Adrenal gland (tissue), 12 donors: ENCODE data around the gene SPTBN2. TPM values are rescaled to one million over a fixed set of nuclear protein-coding genes. Genes with fewer than 3 reads are reported as not detected.
"Not testable (repeated sequence)": the region's sequence is repeated elsewhere in the genome, so short reads cannot be mapped to it uniquely, and the experiment has no call there.

Experiments
- DNase-seq, 7 donors: peaks; one replicate each; pipeline ENCODE4 v3.0.0-alpha.2; 2019 to 2020
- H3K27ac ChIP-seq, 5 donors: fragments of 200-600 bp; sonication (generic) in 4 of 5; 1 replicate in 3 of 5; 2 replicates in 2 of 5; pipeline versions ENCODE4 v1.5.1 to v1.8.0; 2016 to 2020; ENCODE audit warnings: mild to moderate bottlenecking in 1 of 5
- H3K27me3 ChIP-seq: fragments of 200-600 bp; 2 replicates; pipeline ENCODE4 v1.8.0; 2021
- H3K36me3 ChIP-seq, 2 donors: fragments of 200-600 bp; replicated peaks in 1 of 2; 1 replicate in 1 of 2; 2 replicates in 1 of 2; pipeline versions ENCODE4 v1.5.1 to v1.8.0; 2018 to 2022
- H3K4me1 ChIP-seq, 2 donors: fragments of 200-600 bp; replicated peaks in 1 of 2; 1 replicate in 1 of 2; 2 replicates in 1 of 2; pipeline versions ENCODE4 v1.5.1 to v1.8.0; 2018 to 2021
- H3K4me3 ChIP-seq, 4 donors: fragments of 200-600 bp; sonication (generic) in 3 of 4; one replicate each; pipeline ENCODE4 v1.5.1; 2016 to 2018
- H3K9me3 ChIP-seq, 3 donors: fragments of 200-600 bp; sonication (generic) in 1 of 3; replicated peaks in 1 of 3; 1 replicate in 2 of 3; 2 replicates in 1 of 3; pipeline versions ENCODE4 v1.5.1 to v1.8.0; 2016 to 2021
- CTCF ChIP-seq, 6 experiments: fragments of 450-650 bp in 4 of 6; fragments of 200-600 bp in 2 of 6; sonication (generic) in 1 of 6; IDR thresholded peaks; 1 replicate in 5 of 6; 2 replicates in 1 of 6; pipeline versions ENCODE4 v1.5.1 to v1.8.0; 2016 to 2021; ENCODE audit warnings: antibody characterized with exemption in 6 of 6, mild to moderate bottlenecking in 2 of 6, moderate library complexity in 1 of 6
- POLR2A ChIP-seq, 2 donors: fragments of 450-650 bp; IDR thresholded peaks; one replicate each; pipeline ENCODE4 v1.6.1; 2017; ENCODE audit warnings: antibody characterized with exemption in 2 of 2, mild to moderate bottlenecking in 2 of 2, moderate library complexity in 1 of 2
- WGBS, 4 donors: extraction: QIAGEN DNeasy Blood & Tissue Kit in 2 of 4; methylation state at CpG; one replicate each; pipeline versions ENCODE4 v1.1.5 to v1.1.7; 2013 to 2017; 5-methylcytosine and 5-hydroxymethylcytosine counted together
- intact Hi-C, 2 donors: fragments of 100-400 bp; cut with DNase I; formaldehyde crosslinking; loops; one replicate each; pipeline versions ENCODE4 v1.14.1 to v1.15.0; 2022 to 2023
- polyA plus RNA-seq, 3 donors: library from polyadenylated mRNA; stranded (reverse); fragments of 200-250 nt in 2 of 3; fragments of 350-450 nt in 1 of 3; fragmentation: Illumina TruSeq in 1 of 3; extraction: RNeasy Lipid Tissue Mini Kit (QIAGEN cat#74804) in 1 of 3; gene quantifications; one replicate each; pipeline ENCODE4 v1.2.3, GENCODE V29; 2013 to 2014
- total RNA-seq, 9 donors: library from RNA; depleted of rRNA in 4 of 9; stranded (reverse); fragments of >200 nt in 4 of 9; fragments of 120-200 nt in 1 of 9; fragmentation: NEBNext Ultra II Directional in 1 of 9; extraction: Animal tissue kit (Norgen Biotek cat#: 25700) in 1 of 9; gene quantifications; one replicate each; pipeline versions ENCODE4 v1.1.0 to v1.2.4, GENCODE V29; 2013 to 2023
- donor health status: healthy with polysubstance abuse.
- donor health status: Bipolar disorder and iron deficiency.
- donor health status: DM: yes; HTN: yes; CAD: no.
- donor health status: DM: no; HTN: no; CAD: no.
- donor health status: DM: no; HTN: no; CAD: no.
- donor health status: DM: yes; HTN: yes; CAD: no.

Gene SPTBN2
- total and polyA plus RNA-seq, 12 donors = 7.2 to 81.8 (median 63.2) TPM

GRCh38 chr11:66725114-66725513 is 3.9 kb downstream of the SPTBN2 start:
- 94 to 100% (median 97%) methylated on average over 1 of the region's 1 CpG for WGBS, 4 donors
- no peak overlapping the region for H3K4me3 ChIP-seq
- peak in 1 of 7 donors; percentile 11 for DNase-seq
- no peaks in the 10 kb centered on the region for H3K9me3 ChIP-seq
- no peaks in the 10 kb centered on the region for H3K36me3 ChIP-seq
- no peaks in the 10 kb centered on the region for H3K27me3 ChIP-seq
- intact Hi-C loops = no loop called here
- TF ChIP-seq CTCF (IDR thresholded peaks at IDR 0.05) = no peak
- H3K27ac ChIP-seq = no peak overlapping the region
- H3K4me1 ChIP-seq = peaks cover 29 to 32% of the 10 kb centered on the region in 2 donors

GRCh38 chr11:66724167-66724566 is 4.8 kb downstream of the SPTBN2 start:
- DNase-seq = peak in 1 of 7 donors; percentile 6
- Histone ChIP-seq H3K27ac (peak overlapping the region in 2 of 5 donors; percentile 46 to 51), H3K4me1 (peaks cover 34 to 36% of the 10 kb centered on the region in 2 donors)
- H3K36me3 ChIP-seq, H3K4me3 ChIP-seq, intact Hi-C loops, H3K9me3 ChIP-seq, H3K27me3 ChIP-seq: not testable (repeated sequence)
- 87 to 89% (median 89%) methylated on average over 5 of the region's 5 CpGs for WGBS, 4 donors

- Histone ChIP-seq H3K27ac (peak overlapping the region in 4 of 5 donors; percentile 31 to 67 (median 48)), H3K36me3 (no peaks in the 10 kb centered on the region), H3K4me1 (peaks cover 34 to 36% of the 10 kb centered on the region in 2 donors), H3K27me3 (no peaks in the 10 kb centered on the region), H3K4me3 (no peak overlapping the region), H3K9me3 (no peaks in the 10 kb centered on the region)
- WGBS, 4 donors = 74 to 90% (median 86%) methylated on average over 5 of the region's 5 CpGs
- intact Hi-C loops = no loop called here
- no peak for TF ChIP-seq POLR2A (IDR thresholded peaks at IDR 0.05)
- TF ChIP-seq CTCF (IDR thresholded peaks at IDR 0.05) = no peak
- peak in 1 of 7 donors; percentile 13 for DNase-seq
Measured at GRCh38 chr11:66723693-66724092, 5.3 kb downstream of the SPTBN2 start.

GRCh38 chr11:66722745-66723651 is 6.0 kb downstream of the SPTBN2 start:
- peak in 1 of 2 donors; percentile 30 for TF ChIP-seq POLR2A (IDR thresholded peaks at IDR 0.05)
- TF ChIP-seq CTCF (IDR thresholded peaks at IDR 0.05) = no peak
- no peaks in the 10 kb centered on the region for H3K9me3 ChIP-seq
- H3K27ac ChIP-seq = peak overlapping the region; percentile 15 to 70 (median 51)
- H3K36me3 ChIP-seq = no peaks in the 10 kb centered on the region
- H3K4me3 ChIP-seq = no peak overlapping the region
- intact Hi-C loops = no loop called here
- H3K27me3 ChIP-seq = no peaks in the 10 kb centered on the region
- peaks cover 34 to 36% of the 10 kb centered on the region in 2 donors for H3K4me1 ChIP-seq
- WGBS, 4 donors = 52 to 62% (median 55%) methylated on average over 16 of the region's 16 CpGs
- DNase-seq = peak in 4 of 7 donors; percentile 45 to 67 (median 52)
